Karpas-422 (cell line): ENCODE measurements around the gene DSCAM. TPM values are rescaled to one million over a fixed set of nuclear protein-coding genes. Genes with fewer than 3 reads are reported as not detected.

Experiments
- DNase-seq: peaks from one replicate; pipeline ENCODE4 v3.0.0-alpha.2; 2015
- H2AFZ ChIP-seq: fragments of 200-600 bp; sonication (generic); 2 replicates; pipeline ENCODE4 v1.6.1; 2014; ENCODE audit warnings: antibody characterized with exemption, low read length, mixed read lengths
- H3K27ac ChIP-seq: fragments of 200-600 bp; sonication (generic); 2 replicates; pipeline ENCODE4 v1.5.1; 2014; ENCODE audit warnings: mild to moderate bottlenecking, low read length, moderate library complexity
- H3K27me3 ChIP-seq: fragments of 200-600 bp; sonication (generic); 2 replicates; pipeline ENCODE4 v1.6.1; 2014; ENCODE audit warnings: low read length, mixed read lengths
- H3K36me3 ChIP-seq: fragments of 200-600 bp; sonication (generic); 2 replicates; pipeline ENCODE4 v1.6.1; 2014; ENCODE audit warnings: low read length, mixed read lengths; ENCODE audit not compliant: insufficient read depth
- H3K4me1 ChIP-seq: fragments of 200-600 bp; sonication (generic); 2 replicates; pipeline ENCODE4 v1.6.1; 2014; ENCODE audit warnings: mild to moderate bottlenecking, low read length, mixed read lengths
- H3K4me2 ChIP-seq: fragments of 200-600 bp; sonication (generic); 2 replicates; pipeline ENCODE4 v1.6.1; 2014; ENCODE audit warnings: low read length, low read depth, mild to moderate bottlenecking; ENCODE audit not compliant: poor library complexity, severe bottlenecking
- H3K4me3 ChIP-seq: fragments of 200-600 bp; sonication (generic); 2 replicates; pipeline ENCODE4 v1.5.1; 2014; ENCODE audit warnings: mild to moderate bottlenecking, antibody characterized with exemption, low read length, mixed read lengths
- H3K79me2 ChIP-seq: fragments of 200-600 bp; sonication (generic); 2 replicates; pipeline ENCODE4 v1.6.1; 2014; ENCODE audit warnings: mild to moderate bottlenecking, low read length, mixed read lengths
- H3K9ac ChIP-seq: fragments of 200-600 bp; sonication (generic); 2 replicates; pipeline ENCODE4 v1.6.0; 2014; ENCODE audit warnings: low read length
- H3K9me2 ChIP-seq: fragments of 200-600 bp; sonication (generic), shearing (Covaris generic); replicated peaks from 2 replicates; pipeline ENCODE4 v1.6.0; 2014; ENCODE audit warnings: mild to moderate bottlenecking, low read length, moderate library complexity; ENCODE audit not compliant: insufficient read depth
- H3K9me3 ChIP-seq: fragments of 300-700, 200-600 bp; sonication (generic); 2 replicates; pipeline ENCODE4 v1.6.1; 2014; ENCODE audit warnings: low read length, mixed read lengths
- H4K20me1 ChIP-seq: fragments of 200-600 bp; sonication (generic); 2 replicates; pipeline ENCODE4 v1.6.1; 2014; ENCODE audit warnings: mild to moderate bottlenecking, antibody characterized with exemption, low read length, low read depth; ENCODE audit not compliant: insufficient read depth
- total RNA-seq: library from RNA; depleted of rRNA; stranded (reverse); fragments of >200 nt; shearing (Covaris generic); gene quantifications from 2 replicates; pipeline ENCODE4 v1.2.3, GENCODE V29; 2014; ENCODE audit warnings: low replicate concordance

Gene DSCAM
- total RNA-seq, 1 experiment from 2014 or later, result not detected

- no peaks in the 10 kb centered on the region for H3K27me3 ChIP-seq
- H4K20me1 ChIP-seq, result no peaks in the 10 kb centered on the region
- H3K9me2 ChIP-seq, result no peaks in the 10 kb centered on the region
- no peaks in the 10 kb centered on the region for H3K4me1 ChIP-seq
- H2AFZ ChIP-seq, result no peak overlapping the region
- H3K4me3 ChIP-seq, result no peak overlapping the region
- peaks cover 27% of the 10 kb centered on the region for H3K9me3 ChIP-seq
- no peak overlapping the region for H3K27ac ChIP-seq
- H3K79me2 ChIP-seq, result no peaks in the 10 kb centered on the region
- DNase-seq, result no peak
- no peak overlapping the region for H3K4me2 ChIP-seq
- no peaks in the 10 kb centered on the region for H3K36me3 ChIP-seq
- H3K9ac ChIP-seq, result no peak overlapping the region
Measured at GRCh38 chr21:40636026-40636425, 210.9 kb downstream of the DSCAM start.

GRCh38 chr21:40635391-40635790, 211.6 kb downstream of the DSCAM start:
- H3K27me3 ChIP-seq, result no peaks in the 10 kb centered on the region
- peaks cover 28% of the 10 kb centered on the region for H3K9me3 ChIP-seq
- no peak overlapping the region for H3K27ac ChIP-seq
- H3K4me2 ChIP-seq, result no peak overlapping the region
- no peaks in the 10 kb centered on the region for H3K4me1 ChIP-seq
- no peak overlapping the region for H2AFZ ChIP-seq
- no peak overlapping the region for H3K4me3 ChIP-seq
- no peaks in the 10 kb centered on the region for H3K9me2 ChIP-seq
- no peak overlapping the region for H3K9ac ChIP-seq
- no peaks in the 10 kb centered on the region for H4K20me1 ChIP-seq
- H3K79me2 ChIP-seq, result no peaks in the 10 kb centered on the region
- H3K36me3 ChIP-seq, result no peaks in the 10 kb centered on the region
- no peak for DNase-seq

GRCh38 chr21:40634141-40634540, 212.8 kb downstream of the DSCAM start:
- Histone ChIP-seq H3K27ac (no peak overlapping the region), H4K20me1 (no peaks in the 10 kb centered on the region), H3K9me3 (peaks cover 31% of the 10 kb centered on the region), H2AFZ (no peak overlapping the region), H3K36me3 (no peaks in the 10 kb centered on the region), H3K4me1 (no peaks in the 10 kb centered on the region), H3K9me2 (no peaks in the 10 kb centered on the region), H3K79me2 (no peaks in the 10 kb centered on the region), H3K4me3 (no peak overlapping the region), H3K9ac (no peak overlapping the region), H3K4me2 (no peak overlapping the region), H3K27me3 (no peaks in the 10 kb centered on the region)
- DNase-seq, result no peak

- H3K27ac ChIP-seq, result no peak overlapping the region
- H3K79me2 ChIP-seq, result no peaks in the 10 kb centered on the region
- no peaks in the 10 kb centered on the region for H3K27me3 ChIP-seq
- H3K9me2 ChIP-seq, result no peaks in the 10 kb centered on the region
- peaks cover 27% of the 10 kb centered on the region for H3K9me3 ChIP-seq
- H3K4me3 ChIP-seq, result no peak overlapping the region
- no peaks in the 10 kb centered on the region for H3K36me3 ChIP-seq
- no peak for DNase-seq
- H3K4me1 ChIP-seq, result no peaks in the 10 kb centered on the region
- no peak overlapping the region for H3K4me2 ChIP-seq
- no peak overlapping the region for H3K9ac ChIP-seq
- H2AFZ ChIP-seq, result no peak overlapping the region
- no peaks in the 10 kb centered on the region for H4K20me1 ChIP-seq
Measured at GRCh38 chr21:40633048-40633447, 213.9 kb downstream of the DSCAM start.

- Histone ChIP-seq H3K4me1 (no peaks in the 10 kb centered on the region), H4K20me1 (no peaks in the 10 kb centered on the region), H3K9me3 (peaks cover 30% of the 10 kb centered on the region), H3K27me3 (no peaks in the 10 kb centered on the region), H3K27ac (no peak overlapping the region), H3K36me3 (no peaks in the 10 kb centered on the region), H3K79me2 (no peaks in the 10 kb centered on the region), H2AFZ (no peak overlapping the region), H3K4me2 (no peak overlapping the region), H3K4me3 (no peak overlapping the region), H3K9ac (no peak overlapping the region), H3K9me2 (no peaks in the 10 kb centered on the region)
- no peak for DNase-seq
Measured at GRCh38 chr21:40631211-40631610, 215.7 kb downstream of the DSCAM start.

- Histone ChIP-seq H3K9me2 (no peaks in the 10 kb centered on the region), H2AFZ (no peak overlapping the region)
- no peak for DNase-seq
Measured at GRCh38 chr21:40625991-40626390, 221.0 kb downstream of the DSCAM start.

GRCh38 chr21:40623528-40623927, 223.4 kb downstream of the DSCAM start:
- Histone ChIP-seq H3K79me2 (no peaks in the 10 kb centered on the region), H3K9me2 (no peaks in the 10 kb centered on the region), H3K36me3 (no peaks in the 10 kb centered on the region), H3K27me3 (no peaks in the 10 kb centered on the region), H3K4me3 (no peak overlapping the region), H3K27ac (no peak overlapping the region), H4K20me1 (no peaks in the 10 kb centered on the region), H3K4me2 (no peak overlapping the region), H2AFZ (no peak overlapping the region), H3K9ac (no peak overlapping the region), H3K9me3 (peaks cover 22% of the 10 kb centered on the region), H3K4me1 (no peaks in the 10 kb centered on the region)
- DNase-seq, result no peak

More at GRCh38 chr21:40625991-40626390, 221.0 kb downstream of the DSCAM start:
- Histone ChIP-seq H3K4me1 (no peaks in the 10 kb centered on the region), H3K4me2 (no peak overlapping the region), H3K4me3 (no peak overlapping the region), H3K27me3 (no peaks in the 10 kb centered on the region), H3K9ac (no peak overlapping the region), H3K36me3 (no peaks in the 10 kb centered on the region), H4K20me1 (no peaks in the 10 kb centered on the region), H3K27ac (no peak overlapping the region), H3K9me3 (peaks cover 20% of the 10 kb centered on the region), H3K79me2 (no peaks in the 10 kb centered on the region)

GRCh38 chr21:40622531-40622930, 224.4 kb downstream of the DSCAM start:
- Histone ChIP-seq H3K4me3 (no peak overlapping the region), H3K36me3 (no peaks in the 10 kb centered on the region), H3K27me3 (no peaks in the 10 kb centered on the region), H3K9me2 (no peaks in the 10 kb centered on the region), H2AFZ (no peak overlapping the region), H3K27ac (no peak overlapping the region), H3K9ac (no peak overlapping the region), H3K4me1 (no peaks in the 10 kb centered on the region), H3K4me2 (no peak overlapping the region), H3K9me3 (peaks cover 26% of the 10 kb centered on the region), H4K20me1 (no peaks in the 10 kb centered on the region), H3K79me2 (no peaks in the 10 kb centered on the region)
- DNase-seq, result no peak
